IPS-NIHi7 (cell line): ENCODE data around the gene ABLIM2.
"Not testable (repeated sequence)": the region's sequence is repeated elsewhere in the genome, so short reads cannot be mapped to it uniquely, and the experiment has no call there.

Experiments used
- DNase-seq: peaks from one replicate; pipeline ENCODE4 v3.0.0; 2012; ENCODE audit warnings: mixed read lengths; ENCODE audit errors: extremely low spot score

The ABLIM2 gene

GRCh38 chr4:8140915-8141314 is 17.7 kb downstream of the ABLIM2 start:
- DNase-seq: no peak

- DNase-seq: not testable (repeated sequence)
These were observed 18.9 kb downstream of the ABLIM2 start for GRCh38 chr4:8139726-8140125.

GRCh38 chr4:8136972-8137710 is 21.5 kb downstream of the ABLIM2 start:
- no peak for DNase-seq

GRCh38 chr4:8136529-8136928 is 22.1 kb downstream of the ABLIM2 start:
- no peak for DNase-seq

GRCh38 chr4:8135666-8136065 is 22.9 kb downstream of the ABLIM2 start:
- no peak for DNase-seq

GRCh38 chr4:8133897-8134563 is 24.6 kb downstream of the ABLIM2 start:
- DNase-seq: peak; percentile 66

- DNase-seq: no peak
These were observed 25.5 kb downstream of the ABLIM2 start for GRCh38 chr4:8132947-8133705.

- no peak for DNase-seq
These were observed 26.2 kb downstream of the ABLIM2 start for GRCh38 chr4:8132400-8132799.

- DNase-seq: no peak
These were observed 26.8 kb downstream of the ABLIM2 start for GRCh38 chr4:8131826-8132225.

GRCh38 chr4:8131210-8131609 is 27.4 kb downstream of the ABLIM2 start:
- DNase-seq: no peak

GRCh38 chr4:8130346-8131066 is 28.1 kb downstream of the ABLIM2 start:
- no peak for DNase-seq

- no peak for DNase-seq
These were observed 28.8 kb downstream of the ABLIM2 start for GRCh38 chr4:8129785-8130184.

GRCh38 chr4:8129136-8129535 is 29.5 kb downstream of the ABLIM2 start:
- DNase-seq: no peak

GRCh38 chr4:8128100-8128856 is 30.3 kb downstream of the ABLIM2 start:
- peak; percentile 59 for DNase-seq

GRCh38 chr4:8127051-8127826 is 31.4 kb downstream of the ABLIM2 start:
- no peak for DNase-seq

- DNase-seq: no peak
These were observed 32.1 kb downstream of the ABLIM2 start for GRCh38 chr4:8126523-8126922.

- no peak for DNase-seq
These were observed 33.0 kb downstream of the ABLIM2 start for GRCh38 chr4:8125526-8126056.

- DNase-seq: no peak
These were observed 34.7 kb downstream of the ABLIM2 start for GRCh38 chr4:8123870-8124269.

- DNase-seq: no peak
These were observed 35.2 kb downstream of the ABLIM2 start for GRCh38 chr4:8123389-8123788.

GRCh38 chr4:8122746-8123145 is 35.9 kb downstream of the ABLIM2 start:
- no peak for DNase-seq
